Nephron (organoid): ENCODE data around the gene HDAC9.

ENCODE experiments used
- H3K27ac Mint-ChIP-seq, 3 experiments: 2 replicates each; pipeline ENCODE4 v1.8.0; 2020; ENCODE audit warnings: mixed read lengths in 3 of 3, mild to moderate bottlenecking in 2 of 3, moderate library complexity in 1 of 3
- H3K27me3 Mint-ChIP-seq: 2 replicates; pipeline ENCODE4 v1.8.0; 2021; ENCODE audit warnings: low read depth, mild to moderate bottlenecking, moderate library complexity, mixed read lengths
- H3K36me3 Mint-ChIP-seq: 2 replicates; pipeline ENCODE4 v1.8.0; 2020; ENCODE audit warnings: low read depth, mixed read lengths
- H3K4me1 Mint-ChIP-seq: 2 replicates; pipeline ENCODE4 v1.8.0; 2020; ENCODE audit warnings: mixed read lengths
- H3K4me3 Mint-ChIP-seq, 3 experiments: 2 replicates each; pipeline ENCODE4 v1.8.0; 2020; ENCODE audit warnings: mild to moderate bottlenecking in 3 of 3, mixed read lengths in 3 of 3, moderate library complexity in 2 of 3
- H3K9me3 Mint-ChIP-seq: 2 replicates; pipeline ENCODE4 v1.8.0; 2020; ENCODE audit warnings: mixed read lengths
- TF ChIP-seq, protein P1 (sequence below), 3 experiments: fragments of 200-600 bp; sonication (generic); IDR thresholded peaks; one replicate each; pipeline ENCODE4 v1.5.0; 2021; ENCODE audit warnings: antibody characterized with exemption in 3 of 3; ENCODE audit not compliant: unreplicated experiment in 3 of 3

HDAC9 gene

DNA sequence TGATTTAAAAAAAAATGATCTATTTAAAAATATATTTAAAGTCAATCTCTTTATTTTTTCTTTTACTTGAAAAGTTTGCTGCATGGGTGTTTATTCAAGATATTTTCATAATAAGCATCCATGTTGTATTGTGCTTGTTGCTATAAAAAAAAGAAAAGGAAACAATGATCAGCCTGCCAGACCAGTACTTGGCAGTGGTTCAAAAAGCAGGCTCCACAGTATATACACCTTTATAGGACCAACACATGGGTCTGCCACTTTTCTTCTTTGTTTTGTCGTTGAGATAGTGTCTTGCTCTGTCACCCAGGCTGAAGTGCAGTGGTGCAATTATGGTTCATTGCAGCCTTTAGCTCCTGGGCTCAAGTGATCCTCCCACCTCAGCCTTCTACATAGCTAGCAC, 393.9 kb downstream of the HDAC9 start:
- Mint-ChIP-seq H3K27me3 (no peaks in the 10 kb centered on the region), H3K27ac (no peak overlapping the region), H3K9me3 (no peaks in the 10 kb centered on the region), H3K4me3 (no peak overlapping the region), H3K4me1 (peaks cover 10% of the 10 kb centered on the region), H3K36me3 (no peaks in the 10 kb centered on the region)
- TF ChIP-seq, protein P1, sequence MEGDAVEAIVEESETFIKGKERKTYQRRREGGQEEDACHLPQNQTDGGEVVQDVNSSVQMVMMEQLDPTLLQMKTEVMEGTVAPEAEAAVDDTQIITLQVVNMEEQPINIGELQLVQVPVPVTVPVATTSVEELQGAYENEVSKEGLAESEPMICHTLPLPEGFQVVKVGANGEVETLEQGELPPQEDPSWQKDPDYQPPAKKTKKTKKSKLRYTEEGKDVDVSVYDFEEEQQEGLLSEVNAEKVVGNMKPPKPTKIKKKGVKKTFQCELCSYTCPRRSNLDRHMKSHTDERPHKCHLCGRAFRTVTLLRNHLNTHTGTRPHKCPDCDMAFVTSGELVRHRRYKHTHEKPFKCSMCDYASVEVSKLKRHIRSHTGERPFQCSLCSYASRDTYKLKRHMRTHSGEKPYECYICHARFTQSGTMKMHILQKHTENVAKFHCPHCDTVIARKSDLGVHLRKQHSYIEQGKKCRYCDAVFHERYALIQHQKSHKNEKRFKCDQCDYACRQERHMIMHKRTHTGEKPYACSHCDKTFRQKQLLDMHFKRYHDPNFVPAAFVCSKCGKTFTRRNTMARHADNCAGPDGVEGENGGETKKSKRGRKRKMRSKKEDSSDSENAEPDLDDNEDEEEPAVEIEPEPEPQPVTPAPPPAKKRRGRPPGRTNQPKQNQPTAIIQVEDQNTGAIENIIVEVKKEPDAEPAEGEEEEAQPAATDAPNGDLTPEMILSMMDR (IDR thresholded peaks at IDR 0.05; ENCODE audit: unreplicated experiment in 3 of 3), result no peak

DNA sequence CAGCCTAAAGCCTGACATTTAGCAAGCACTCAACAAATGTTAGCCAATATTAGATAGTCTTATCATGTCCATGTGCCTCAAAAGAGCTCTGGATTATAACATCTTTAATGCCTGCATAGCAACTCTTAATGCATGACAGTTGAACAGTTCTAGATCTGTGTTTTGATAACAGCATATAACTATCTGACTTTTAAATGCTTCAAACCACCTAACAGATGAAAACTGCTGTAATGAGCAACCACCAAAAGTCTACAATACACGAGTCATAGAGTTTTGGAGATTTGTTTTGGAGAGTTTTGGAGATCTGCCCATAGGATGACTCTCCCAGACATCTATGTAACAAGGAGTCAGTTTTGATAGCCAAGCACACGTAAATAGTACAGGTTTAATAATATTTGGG, 394.6 kb downstream of the HDAC9 start:
- Mint-ChIP-seq H3K4me3 (no peak overlapping the region), H3K27ac (no peak overlapping the region), H3K9me3 (no peaks in the 10 kb centered on the region), H3K36me3 (no peaks in the 10 kb centered on the region), H3K27me3 (no peaks in the 10 kb centered on the region), H3K4me1 (peaks cover 10% of the 10 kb centered on the region)
- TF ChIP-seq, protein P1 (IDR thresholded peaks at IDR 0.05; ENCODE audit: unreplicated experiment in 3 of 3), result no peak

DNA sequence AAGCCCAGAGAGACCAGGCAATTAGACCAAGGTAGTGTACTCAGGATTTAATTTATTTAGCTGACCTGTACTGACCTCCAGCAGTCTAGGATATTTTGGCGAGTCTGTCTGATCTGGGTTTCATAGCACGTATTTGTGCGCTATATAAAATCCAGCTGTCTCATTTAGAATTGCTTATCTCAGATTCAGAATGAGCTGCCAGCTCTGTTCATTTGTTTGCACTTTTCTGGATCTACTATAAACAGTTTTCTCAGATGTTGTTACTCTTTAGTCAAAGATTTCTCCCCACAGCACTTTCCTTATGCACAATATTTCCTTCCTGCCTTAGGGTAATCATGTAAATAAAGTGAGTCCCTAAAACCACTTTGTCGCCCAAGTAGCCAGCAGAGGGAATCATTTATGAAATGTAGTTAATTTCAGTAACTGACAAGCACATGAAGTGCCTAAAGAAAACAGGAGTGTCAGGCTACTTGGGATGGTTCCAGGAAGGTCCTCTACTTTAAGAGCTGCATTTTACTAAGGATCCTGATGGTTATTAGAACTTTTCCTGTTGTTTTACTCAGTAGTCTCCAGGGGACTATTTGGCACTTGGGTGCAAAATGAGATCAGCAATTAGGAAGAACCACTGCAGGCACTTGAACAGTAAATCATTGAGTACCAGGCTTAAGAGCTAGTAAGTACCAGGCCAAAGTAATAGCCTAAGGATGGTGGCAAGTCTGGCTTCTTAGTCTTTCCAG, 395.5 kb downstream of the HDAC9 start:
- Mint-ChIP-seq H3K27ac (peak overlapping the region in 2 of 3 experiments; percentile 17 to 49), H3K9me3 (no peaks in the 10 kb centered on the region), H3K36me3 (no peaks in the 10 kb centered on the region), H3K4me3 (no peak overlapping the region), H3K4me1 (peaks cover 10% of the 10 kb centered on the region), H3K27me3 (no peaks in the 10 kb centered on the region)
- TF ChIP-seq, protein P1 (IDR thresholded peaks at IDR 0.05; ENCODE audit: unreplicated experiment in 3 of 3), result no peak

DNA sequence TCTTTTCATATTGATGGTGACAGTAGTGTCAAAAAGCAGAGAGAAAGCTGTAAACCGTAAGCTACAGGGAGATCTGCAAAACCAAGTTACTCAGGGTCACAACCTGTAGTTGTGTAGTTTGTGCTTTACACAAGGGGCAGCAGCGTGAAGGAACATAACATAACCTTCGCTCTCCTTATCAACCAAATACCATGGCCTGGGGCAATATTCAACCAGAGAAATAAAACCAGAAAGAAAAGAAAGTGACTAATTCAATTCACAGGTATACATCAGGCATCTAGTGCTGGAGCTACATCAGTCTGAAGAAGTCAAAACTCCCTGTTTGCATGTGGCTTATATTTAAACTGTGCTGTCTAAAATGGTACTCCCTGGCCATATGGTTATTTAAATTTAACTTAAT, 397.6 kb downstream of the HDAC9 start:
- Mint-ChIP-seq H3K4me3 (no peak overlapping the region), H3K36me3 (no peaks in the 10 kb centered on the region), H3K9me3 (no peaks in the 10 kb centered on the region), H3K27ac (no peak overlapping the region), H3K4me1 (peaks cover 10% of the 10 kb centered on the region), H3K27me3 (no peaks in the 10 kb centered on the region)
- TF ChIP-seq, protein P1 (IDR thresholded peaks at IDR 0.05; ENCODE audit: unreplicated experiment in 3 of 3), result no peak

DNA sequence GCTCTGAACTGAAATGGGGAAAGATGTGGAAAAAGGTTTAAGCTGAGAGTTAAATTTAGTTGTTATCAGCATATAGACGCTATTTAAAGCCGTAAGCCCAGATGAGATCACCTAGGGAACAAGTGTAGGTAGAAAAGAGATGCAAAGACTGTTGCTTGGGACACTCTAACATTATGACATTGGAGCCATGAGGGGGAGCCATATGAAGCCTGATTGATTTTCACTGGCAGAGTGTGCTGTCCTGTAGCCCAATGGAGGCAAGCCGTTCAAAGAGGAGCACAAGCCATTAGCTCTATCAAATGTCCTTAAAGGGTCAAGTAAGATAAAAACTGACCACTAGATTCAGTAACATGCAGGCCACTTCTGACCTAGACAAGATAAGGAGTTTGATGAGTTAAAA, 398.6 kb downstream of the HDAC9 start:
- TF ChIP-seq, protein P1 (IDR thresholded peaks at IDR 0.05; ENCODE audit: unreplicated experiment in 3 of 3), result no peak
- H3K9me3 Mint-ChIP-seq, result no peaks in the 10 kb centered on the region
- H3K27me3 Mint-ChIP-seq, result no peaks in the 10 kb centered on the region
- H3K4me3 Mint-ChIP-seq, result no peak overlapping the region
- H3K4me1 Mint-ChIP-seq, result peaks cover 10% of the 10 kb centered on the region
- H3K27ac Mint-ChIP-seq, result no peak overlapping the region
- H3K36me3 Mint-ChIP-seq, result no peaks in the 10 kb centered on the region

DNA sequence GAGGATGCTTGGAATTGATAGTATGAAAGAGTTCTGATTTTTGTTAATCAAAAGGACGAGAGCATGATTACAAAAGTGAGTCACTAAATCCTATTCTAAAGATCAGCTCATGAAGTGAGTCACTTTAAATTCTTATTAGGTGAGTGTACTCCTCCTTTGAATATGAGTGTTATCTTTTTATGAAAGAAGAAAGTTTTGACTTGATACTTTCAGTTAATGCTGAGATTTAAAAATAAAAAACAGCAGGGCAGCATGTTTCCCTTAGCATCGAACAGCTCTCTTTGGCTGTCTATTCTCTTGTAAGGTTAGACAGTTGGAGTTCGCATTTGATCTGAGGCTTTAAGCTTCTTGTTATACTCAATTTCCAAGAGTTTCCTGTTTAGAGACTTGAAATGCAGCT, 399.9 kb downstream of the HDAC9 start:
- Mint-ChIP-seq H3K4me1 (peaks cover 7% of the 10 kb centered on the region), H3K27me3 (no peaks in the 10 kb centered on the region), H3K4me3 (no peak overlapping the region), H3K36me3 (no peaks in the 10 kb centered on the region), H3K9me3 (no peaks in the 10 kb centered on the region), H3K27ac (no peak overlapping the region)
- TF ChIP-seq, protein P1 (IDR thresholded peaks at IDR 0.05; ENCODE audit: unreplicated experiment in 3 of 3), result no peak
